ENCODE data around the gene CNTNAP5. TPM values are rescaled to one million over a fixed set of nuclear protein-coding genes. Genes with fewer than 3 reads are reported as not detected.

CNTNAP5 gene
- total and polyA plus RNA-seq, 2 donors (not counting 3 experiments of a cell fraction or from before 2014, with no cell fraction given) = not detected

DNA sequence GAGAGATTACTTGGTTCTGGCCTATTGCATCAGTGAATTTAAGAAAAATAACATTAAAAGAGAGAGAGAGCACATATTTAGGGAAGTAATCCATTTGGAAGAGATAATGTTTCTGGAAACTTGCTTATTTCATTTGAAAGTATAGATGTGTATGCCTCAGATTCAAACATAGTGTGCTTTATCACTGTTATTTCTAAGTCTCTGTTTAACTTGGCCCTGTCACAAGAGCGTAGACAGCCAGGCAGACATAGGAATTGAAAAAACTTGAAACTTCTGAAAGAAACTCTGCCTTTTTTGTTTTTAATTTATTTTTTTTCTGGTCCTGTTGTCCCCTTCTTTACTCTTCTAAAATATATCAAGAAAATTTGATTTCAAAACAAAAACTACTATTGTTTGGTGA is 849.1 kb downstream of the CNTNAP5 start:
- Histone ChIP-seq H3K9ac (replicated peaks; ENCODE audit: extremely low read depth, insufficient read depth, low read length) (no peak overlapping the region), H4K20me1 (replicated peaks; ENCODE audit: control insufficient read depth, extremely low read depth, insufficient read depth, low read length) (no peaks in the 10 kb centered on the region), H2AFZ (ENCODE audit: low read depth, low read length) (no peak overlapping the region), H3K27me3 (ENCODE audit: control insufficient read depth in 2 of 2, insufficient read depth in 2 of 2, low read length in 2 of 2) (no peaks in the 10 kb centered on the region), H3K27ac (ENCODE audit: insufficient read depth, low read depth, low read length) (no peak overlapping the region), H3K4me1 (ENCODE audit: control insufficient read depth, extremely low read depth, insufficient read depth, low read length) (no peaks in the 10 kb centered on the region), H3K9me1 (replicated peaks; ENCODE audit: control insufficient read depth, extremely low read depth, insufficient read depth, low read length) (no peaks in the 10 kb centered on the region), H3K4me3 (replicated peaks in 1 of 3; ENCODE audit: insufficient read depth in 1 of 3, low read depth in 1 of 3, low read length in 3 of 3) (no peak overlapping the region), H3K4me2 (ENCODE audit: insufficient read depth, low read length) (no peak overlapping the region), H3K79me2 (ENCODE audit: control insufficient read depth, insufficient read depth, low read length) (no peaks in the 10 kb centered on the region), H3K9me3 (replicated peaks; ENCODE audit: control insufficient read depth, insufficient read depth, low read length) (peaks cover 3% of the 10 kb centered on the region), H3K36me3 (ENCODE audit: control insufficient read depth in 2 of 2, extremely low read depth in 1 of 2, insufficient read depth in 2 of 2, low read length in 2 of 2) (no peaks in the 10 kb centered on the region)
- ChIA-PET POLR2A (no interaction called here), CTCF (no interaction called here)
- intact Hi-C loops (cut with micrococcal nuclease) (no loop called here), dilution Hi-C loops (cut with MboI; ENCODE audit: extremely low pct_ligation_motif_present, low sequenced_read_pairs) (no loop called here)
- no peak for DNase-seq (ENCODE audit: low read depth, low spot score)
- no peak for TF ChIP-seq JUN (IDR thresholded peaks at IDR 0.05; ENCODE audit: borderline replicate concordance, insufficient read depth, insufficient read length, low read depth)
- TF ChIP-seq MYC (IDR thresholded peaks at IDR 0.05; ENCODE audit: low read depth, low read length) = no peak
- TF ChIP-seq, protein P1, sequence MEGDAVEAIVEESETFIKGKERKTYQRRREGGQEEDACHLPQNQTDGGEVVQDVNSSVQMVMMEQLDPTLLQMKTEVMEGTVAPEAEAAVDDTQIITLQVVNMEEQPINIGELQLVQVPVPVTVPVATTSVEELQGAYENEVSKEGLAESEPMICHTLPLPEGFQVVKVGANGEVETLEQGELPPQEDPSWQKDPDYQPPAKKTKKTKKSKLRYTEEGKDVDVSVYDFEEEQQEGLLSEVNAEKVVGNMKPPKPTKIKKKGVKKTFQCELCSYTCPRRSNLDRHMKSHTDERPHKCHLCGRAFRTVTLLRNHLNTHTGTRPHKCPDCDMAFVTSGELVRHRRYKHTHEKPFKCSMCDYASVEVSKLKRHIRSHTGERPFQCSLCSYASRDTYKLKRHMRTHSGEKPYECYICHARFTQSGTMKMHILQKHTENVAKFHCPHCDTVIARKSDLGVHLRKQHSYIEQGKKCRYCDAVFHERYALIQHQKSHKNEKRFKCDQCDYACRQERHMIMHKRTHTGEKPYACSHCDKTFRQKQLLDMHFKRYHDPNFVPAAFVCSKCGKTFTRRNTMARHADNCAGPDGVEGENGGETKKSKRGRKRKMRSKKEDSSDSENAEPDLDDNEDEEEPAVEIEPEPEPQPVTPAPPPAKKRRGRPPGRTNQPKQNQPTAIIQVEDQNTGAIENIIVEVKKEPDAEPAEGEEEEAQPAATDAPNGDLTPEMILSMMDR (IDR thresholded peaks at IDR 0.05; ENCODE audit: extremely low read depth in 1 of 2, insufficient read depth in 1 of 2, low read depth in 1 of 2, low read length in 2 of 2) = no peak
- TF ChIP-seq FOS (IDR thresholded peaks at IDR 0.05; ENCODE audit: borderline replicate concordance, insufficient read depth, low read length) = no peak
- no TSS peak for BruUV-seq (replicated peaks)
- FAIRE-seq = no peak

DNA sequence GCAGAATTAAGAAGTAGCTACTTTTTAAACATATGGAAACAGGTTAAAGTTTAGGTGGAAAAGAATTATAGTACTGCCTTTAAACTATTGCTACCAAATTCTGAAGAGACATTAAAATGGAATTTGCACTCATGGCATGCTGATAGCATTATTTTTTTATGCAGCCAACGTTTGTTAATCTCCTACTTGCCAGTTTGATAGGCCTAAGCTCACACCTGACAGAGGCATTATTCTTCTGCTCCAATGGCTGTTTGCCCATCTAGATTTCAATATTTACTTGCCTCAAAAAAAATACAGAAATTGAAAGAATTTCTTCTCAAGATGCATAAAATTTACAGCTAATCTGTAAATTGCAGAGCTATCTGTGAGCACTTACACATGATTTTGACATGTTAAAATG is 849.6 kb downstream of the CNTNAP5 start:
- ChIA-PET CTCF (no interaction called here), POLR2A (no interaction called here)
- H3K9me1 ChIP-seq (replicated peaks; ENCODE audit: control insufficient read depth, extremely low read depth, insufficient read depth, low read length) = no peaks in the 10 kb centered on the region
- no peak overlapping the region for H2AFZ ChIP-seq (ENCODE audit: low read depth, low read length)
- H3K27me3 ChIP-seq (ENCODE audit: control insufficient read depth in 2 of 2, insufficient read depth in 2 of 2, low read length in 2 of 2) = no peaks in the 10 kb centered on the region
- H3K27ac ChIP-seq (ENCODE audit: insufficient read depth, low read depth, low read length) = no peak overlapping the region
- no peaks in the 10 kb centered on the region for H4K20me1 ChIP-seq (replicated peaks; ENCODE audit: control insufficient read depth, extremely low read depth, insufficient read depth, low read length)
- H3K4me1 ChIP-seq (ENCODE audit: control insufficient read depth, extremely low read depth, insufficient read depth, low read length) = no peaks in the 10 kb centered on the region
- no peaks in the 10 kb centered on the region for H3K36me3 ChIP-seq (ENCODE audit: control insufficient read depth in 2 of 2, extremely low read depth in 1 of 2, insufficient read depth in 2 of 2, low read length in 2 of 2)
- DNase-seq (ENCODE audit: low read depth, low spot score) (no peak), FAIRE-seq (no peak)
- intact Hi-C loops (cut with micrococcal nuclease) = no loop called here
- dilution Hi-C loops (cut with MboI; ENCODE audit: extremely low pct_ligation_motif_present, low sequenced_read_pairs) = no loop called here
- H3K4me3 ChIP-seq (replicated peaks in 1 of 3; ENCODE audit: insufficient read depth in 1 of 3, low read depth in 1 of 3, low read length in 3 of 3) = no peak overlapping the region
- no peaks in the 10 kb centered on the region for H3K79me2 ChIP-seq (ENCODE audit: control insufficient read depth, insufficient read depth, low read length)
- no peak overlapping the region for H3K4me2 ChIP-seq (ENCODE audit: insufficient read depth, low read length)
- H3K9ac ChIP-seq (replicated peaks; ENCODE audit: extremely low read depth, insufficient read depth, low read length) = no peak overlapping the region
- peaks cover 3% of the 10 kb centered on the region for H3K9me3 ChIP-seq (replicated peaks; ENCODE audit: control insufficient read depth, insufficient read depth, low read length)
- no TSS peak for BruUV-seq (replicated peaks)
- TF ChIP-seq GATA2 (IDR thresholded peaks at IDR 0.05; ENCODE audit: insufficient read depth, insufficient read length, low read depth, low read length) = no peak
- no peak for TF ChIP-seq POLR2AphosphoS5 (IDR thresholded peaks at IDR 0.05; ENCODE audit: insufficient read depth, low read depth, low read length)
- TF ChIP-seq, protein P1 (IDR thresholded peaks at IDR 0.05; ENCODE audit: extremely low read depth in 1 of 2, insufficient read depth in 1 of 2, low read depth in 1 of 2, low read length in 2 of 2) = no peak
- TF ChIP-seq FOS (IDR thresholded peaks at IDR 0.05; ENCODE audit: borderline replicate concordance, insufficient read depth, low read length) = no peak
- no peak for TF ChIP-seq MAX (IDR thresholded peaks at IDR 0.05; ENCODE audit: insufficient read depth, insufficient read length)
- TF ChIP-seq JUN (IDR thresholded peaks at IDR 0.05; ENCODE audit: borderline replicate concordance, insufficient read depth, insufficient read length, low read depth) = no peak
- TF ChIP-seq EZH2 (IDR thresholded peaks at IDR 0.05; ENCODE audit: borderline replicate concordance, low read depth, low read length, severe bottlenecking) = no peak

All from endothelial cell of umbilical vein (primary cell).